ENCODE results near the gene RBMS3.

The RBMS3 gene

GRCh38 chr3:29914861-29915524 is 634.1 kb downstream of the RBMS3 start:
- H2AFZ ChIP-seq (ENCODE audit: insufficient read depth, low read length, poor library complexity) = no peak overlapping the region
- H3K4me3 ChIP-seq (ENCODE audit: low read depth, low read length) = no peak overlapping the region
- H3K14ac ChIP-seq (ENCODE audit: low read length) = no peak overlapping the region
- no peak overlapping the region for H4K91ac ChIP-seq (ENCODE audit: low read depth, low read length)
- no peak overlapping the region for H2BK5ac ChIP-seq (ENCODE audit: low read depth, low read length, poor library complexity)
- no peak overlapping the region for H3K9ac ChIP-seq (ENCODE audit: low read length)
- H2AK5ac ChIP-seq (ENCODE audit: low read length) = no peak overlapping the region
- no peaks in the 10 kb centered on the region for H3K79me2 ChIP-seq (ENCODE audit: control insufficient read depth, insufficient read depth, low read length, poor library complexity)
- H2BK120ac ChIP-seq (ENCODE audit: insufficient read depth, low read length, poor library complexity) = no peak overlapping the region
- H3K23ac ChIP-seq (ENCODE audit: low read length) = no peak overlapping the region
- WGBS (ENCODE audit: extremely low coverage, insufficient coverage, insufficient read length) = no CpG with 5 or more reads among the region's 3 CpGs
- no peak overlapping the region for H3K18ac ChIP-seq (ENCODE audit: low read length)
- H3K4me1 ChIP-seq (ENCODE audit: control insufficient read depth in 1 of 2, insufficient read depth in 2 of 2, low read length in 2 of 2) = no peaks in the 10 kb centered on the region
- no peaks in the 10 kb centered on the region for H3K27me3 ChIP-seq (ENCODE audit: insufficient read depth, low read length)
- no peak overlapping the region for H3K27ac ChIP-seq (ENCODE audit: low read depth, low read length)
- no peak overlapping the region for H4K12ac ChIP-seq (ENCODE audit: low read depth, low read length)
- peak in 1 of 2 donors; percentile 69 for DNase-seq
- H3K4ac ChIP-seq (ENCODE audit: low read depth, low read length) = no peak overlapping the region
- H3K36me3 ChIP-seq (ENCODE audit: control insufficient read depth in 1 of 2, insufficient read depth in 2 of 2, low read length in 2 of 2) = no peaks in the 10 kb centered on the region
- H2BK12ac ChIP-seq (ENCODE audit: low read length) = no peak overlapping the region
- H3K4me2 ChIP-seq (ENCODE audit: low read length) = no peak overlapping the region
- H4K8ac ChIP-seq (ENCODE audit: low read depth, low read length) = no peak overlapping the region
- H3K79me1 ChIP-seq (ENCODE audit: low read length) = no peaks in the 10 kb centered on the region
- H3K9me3 ChIP-seq (ENCODE audit: insufficient read depth, low read depth, low read length) = no peaks in the 10 kb centered on the region

- H3K4ac ChIP-seq (ENCODE audit: low read depth, low read length) = no peak overlapping the region
- no peak overlapping the region for H4K8ac ChIP-seq (ENCODE audit: low read depth, low read length)
- H4K91ac ChIP-seq (ENCODE audit: low read depth, low read length) = no peak overlapping the region
- H3K23ac ChIP-seq (ENCODE audit: low read length) = no peak overlapping the region
- no peak overlapping the region for H3K4me3 ChIP-seq (ENCODE audit: low read depth, low read length)
- H2AK5ac ChIP-seq (ENCODE audit: low read length) = no peak overlapping the region
- H2BK120ac ChIP-seq (ENCODE audit: insufficient read depth, low read length, poor library complexity) = no peak overlapping the region
- H3K9me3 ChIP-seq (ENCODE audit: insufficient read depth, low read depth, low read length) = no peaks in the 10 kb centered on the region
- H3K4me2 ChIP-seq (ENCODE audit: low read length) = no peak overlapping the region
- no peak overlapping the region for H3K9ac ChIP-seq (ENCODE audit: low read length)
- H3K27me3 ChIP-seq (ENCODE audit: insufficient read depth, low read length) = no peaks in the 10 kb centered on the region
- no peaks in the 10 kb centered on the region for H3K79me2 ChIP-seq (ENCODE audit: control insufficient read depth, insufficient read depth, low read length, poor library complexity)
- WGBS (ENCODE audit: extremely low coverage, insufficient coverage, insufficient read length) = no CpG with 5 or more reads among the region's 1 CpG
- H3K14ac ChIP-seq (ENCODE audit: low read length) = no peak overlapping the region
- H2AFZ ChIP-seq (ENCODE audit: insufficient read depth, low read length, poor library complexity) = no peak overlapping the region
- no peaks in the 10 kb centered on the region for H3K36me3 ChIP-seq (ENCODE audit: control insufficient read depth in 1 of 2, insufficient read depth in 2 of 2, low read length in 2 of 2)
- H3K27ac ChIP-seq (ENCODE audit: low read depth, low read length) = no peak overlapping the region
- no peak overlapping the region for H2BK12ac ChIP-seq (ENCODE audit: low read length)
- H3K4me1 ChIP-seq (ENCODE audit: control insufficient read depth in 1 of 2, insufficient read depth in 2 of 2, low read length in 2 of 2) = no peaks in the 10 kb centered on the region
- DNase-seq = peak in 1 of 2 donors; percentile 58
- no peaks in the 10 kb centered on the region for H3K79me1 ChIP-seq (ENCODE audit: low read length)
- H3K18ac ChIP-seq (ENCODE audit: low read length) = no peak overlapping the region
- H4K12ac ChIP-seq (ENCODE audit: low read depth, low read length) = no peak overlapping the region
- H2BK5ac ChIP-seq (ENCODE audit: low read depth, low read length, poor library complexity) = no peak overlapping the region
Measured at GRCh38 chr3:29919571-29919970, 638.7 kb downstream of the RBMS3 start.

GRCh38 chr3:29922992-29923746 is 642.3 kb downstream of the RBMS3 start:
- Histone ChIP-seq H4K91ac (ENCODE audit: low read depth, low read length) (no peak overlapping the region), H3K23ac (ENCODE audit: low read length) (no peak overlapping the region), H3K4ac (ENCODE audit: low read depth, low read length) (no peak overlapping the region), H3K9ac (ENCODE audit: low read length) (no peak overlapping the region), H2BK120ac (ENCODE audit: insufficient read depth, low read length, poor library complexity) (no peak overlapping the region), H2AK5ac (ENCODE audit: low read length) (no peak overlapping the region), H3K27me3 (ENCODE audit: insufficient read depth, low read length) (no peaks in the 10 kb centered on the region), H4K8ac (ENCODE audit: low read depth, low read length) (no peak overlapping the region), H3K27ac (ENCODE audit: low read depth, low read length) (no peak overlapping the region), H2BK5ac (ENCODE audit: low read depth, low read length, poor library complexity) (no peak overlapping the region), H3K4me2 (ENCODE audit: low read length) (no peak overlapping the region), H2AFZ (ENCODE audit: insufficient read depth, low read length, poor library complexity) (no peak overlapping the region), H3K79me2 (ENCODE audit: control insufficient read depth, insufficient read depth, low read length, poor library complexity) (no peaks in the 10 kb centered on the region), H3K4me1 (ENCODE audit: control insufficient read depth in 1 of 2, insufficient read depth in 2 of 2, low read length in 2 of 2) (no peaks in the 10 kb centered on the region), H3K18ac (ENCODE audit: low read length) (no peak overlapping the region), H3K9me3 (ENCODE audit: insufficient read depth, low read depth, low read length) (no peaks in the 10 kb centered on the region), H3K14ac (ENCODE audit: low read length) (no peak overlapping the region), H3K79me1 (ENCODE audit: low read length) (no peaks in the 10 kb centered on the region), H4K12ac (ENCODE audit: low read depth, low read length) (no peak overlapping the region), H2BK12ac (ENCODE audit: low read length) (no peak overlapping the region), H3K36me3 (ENCODE audit: control insufficient read depth in 1 of 2, insufficient read depth in 2 of 2, low read length in 2 of 2) (no peaks in the 10 kb centered on the region), H3K4me3 (ENCODE audit: low read depth, low read length) (no peak overlapping the region)
- DNase-seq = no peak
- WGBS (ENCODE audit: extremely low coverage, insufficient coverage, insufficient read length) = no CpG with 5 or more reads among the region's 5 CpGs

DNA sequence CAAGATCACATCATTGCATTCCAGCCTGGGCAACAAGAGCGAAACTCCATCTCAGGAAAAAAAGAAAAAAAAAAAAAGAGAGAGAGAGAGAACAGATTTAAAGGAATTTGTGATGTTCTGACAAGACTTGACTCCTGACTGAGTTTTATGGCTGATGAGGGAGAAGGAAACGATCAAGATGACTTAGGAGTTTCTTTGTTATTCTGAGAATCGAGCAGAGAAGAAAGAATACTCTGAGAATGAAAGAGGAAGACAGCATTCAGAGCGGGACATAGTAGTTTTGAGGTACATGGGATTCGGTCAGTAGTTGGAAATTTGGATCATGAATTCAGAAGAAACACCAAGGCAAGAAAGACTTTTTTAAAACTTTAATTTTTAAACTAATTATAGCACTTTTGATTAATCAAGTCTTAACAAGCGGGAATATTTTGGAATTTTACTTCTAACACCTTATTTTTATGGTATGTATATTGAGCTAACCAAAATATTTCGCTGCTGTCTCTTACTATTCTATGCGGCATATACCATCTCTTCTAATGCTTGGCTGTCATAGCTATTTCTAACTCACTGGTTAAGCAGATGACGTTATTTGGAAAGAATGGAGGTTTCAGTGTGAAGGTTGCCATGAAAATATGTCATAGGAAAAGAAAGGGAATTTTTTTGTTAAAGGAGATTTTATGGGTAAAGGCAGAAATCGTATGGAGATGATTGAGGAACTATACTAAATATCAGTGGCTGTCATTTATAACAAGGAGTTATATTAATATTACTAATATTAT is 644.1 kb downstream of the RBMS3 start:
- H3K27me3 ChIP-seq (ENCODE audit: insufficient read depth, low read length) = no peaks in the 10 kb centered on the region
- no peak overlapping the region for H2BK12ac ChIP-seq (ENCODE audit: low read length)
- H3K4me3 ChIP-seq (ENCODE audit: low read depth, low read length) = no peak overlapping the region
- no peak overlapping the region for H2AFZ ChIP-seq (ENCODE audit: insufficient read depth, low read length, poor library complexity)
- H3K4ac ChIP-seq (ENCODE audit: low read depth, low read length) = no peak overlapping the region
- no peaks in the 10 kb centered on the region for H3K9me3 ChIP-seq (ENCODE audit: insufficient read depth, low read depth, low read length)
- no peak overlapping the region for H2BK120ac ChIP-seq (ENCODE audit: insufficient read depth, low read length, poor library complexity)
- peak in 1 of 2 donors; percentile 34 for DNase-seq
- H3K23ac ChIP-seq (ENCODE audit: low read length) = no peak overlapping the region
- no peak overlapping the region for H4K12ac ChIP-seq (ENCODE audit: low read depth, low read length)
- no peak overlapping the region for H4K8ac ChIP-seq (ENCODE audit: low read depth, low read length)
- no peaks in the 10 kb centered on the region for H3K4me1 ChIP-seq (ENCODE audit: control insufficient read depth in 1 of 2, insufficient read depth in 2 of 2, low read length in 2 of 2)
- no peak overlapping the region for H3K18ac ChIP-seq (ENCODE audit: low read length)
- no peaks in the 10 kb centered on the region for H3K79me2 ChIP-seq (ENCODE audit: control insufficient read depth, insufficient read depth, low read length, poor library complexity)
- no peak overlapping the region for H4K91ac ChIP-seq (ENCODE audit: low read depth, low read length)
- H3K4me2 ChIP-seq (ENCODE audit: low read length) = no peak overlapping the region
- H3K27ac ChIP-seq (ENCODE audit: low read depth, low read length) = no peak overlapping the region
- WGBS (ENCODE audit: extremely low coverage, insufficient coverage, insufficient read length) = 100% methylated on average over 1 of the region's 10 CpGs
- H2AK5ac ChIP-seq (ENCODE audit: low read length) = no peak overlapping the region
- no peaks in the 10 kb centered on the region for H3K79me1 ChIP-seq (ENCODE audit: low read length)
- H3K36me3 ChIP-seq (ENCODE audit: control insufficient read depth in 1 of 2, insufficient read depth in 2 of 2, low read length in 2 of 2) = no peaks in the 10 kb centered on the region
- H2BK5ac ChIP-seq (ENCODE audit: low read depth, low read length, poor library complexity) = no peak overlapping the region
- H3K9ac ChIP-seq (ENCODE audit: low read length) = no peak overlapping the region
- no peak overlapping the region for H3K14ac ChIP-seq (ENCODE audit: low read length)
